ENCODE measurements around the gene MRPL14. TPM values are rescaled to one million over a fixed set of nuclear protein-coding genes. Genes with fewer than 3 reads are reported as not detected.

The MRPL14 gene
- total and polyA plus RNA-seq, 2 experiments from 2014 or later, result 62.6 to 191 TPM

GRCh38 chr6:44073612-44074438, 53.4 kb downstream of the MRPL14 start:
- Histone ChIP-seq H2AFZ (peak overlapping the region; percentile 80; the same call in 1 of the 2 replicates), H3K27ac (ENCODE audit: low read depth) (peak overlapping the region; percentile 84; the same call in 1 of the 2 replicates)

More at GRCh38 chr6:44073612-44074438, 53.4 kb downstream of the MRPL14 start:
- H3K4me2 ChIP-seq, result peak overlapping the region; percentile 97
- peak; percentile 53 for DNase-seq (ENCODE audit: low spot score)
- no peaks in the 10 kb centered on the region for H3K9me2 ChIP-seq (ENCODE audit: insufficient read depth)
- Mint-ChIP-seq H3K9me3 (no peaks in the 10 kb centered on the region), H3K36me3 (ENCODE audit: low read depth) (no peaks in the 10 kb centered on the region), H3K4me3 (peak overlapping the region; percentile 83), H3K4me1 (peaks cover 20% of the 10 kb centered on the region), H3K27ac (peak overlapping the region; percentile 81; the same call in 1 of the 2 replicates), H3K27me3 (ENCODE audit: insufficient read depth, low read depth, poor library complexity) (peaks cover 13% of the 10 kb centered on the region)
- no peaks in the 10 kb centered on the region for H3K36me3 ChIP-seq (ENCODE audit: insufficient read depth)
- peaks cover 27% of the 10 kb centered on the region for H3K4me1 ChIP-seq (ENCODE audit: insufficient read depth)
- peaks cover 6% of the 10 kb centered on the region for H3K27me3 ChIP-seq (ENCODE audit: insufficient read depth)
- ATAC-seq, result peak; percentile 15
- H4K20me1 ChIP-seq (replicated peaks; ENCODE audit: insufficient read depth), result no peaks in the 10 kb centered on the region
- TF ChIP-seq POLR2AphosphoS5 (IDR thresholded peaks at IDR 0.05; ENCODE audit: low read depth), result peak; percentile 12; the same call in 1 of the 2 replicates
- TF ChIP-seq EZH2phosphoT487 (IDR thresholded peaks at IDR 0.05; ENCODE audit: unreplicated experiment), result no peak
- TF ChIP-seq REST (IDR thresholded peaks at IDR 0.05; ENCODE audit: unreplicated experiment), result no peak
- 0 out of 4 replicates have a peak, but pooled peaks of 1 of the 2 experiments have one; percentile 3 for TF ChIP-seq CTCF (conservative IDR thresholded peaks at IDR 0.05; ENCODE audit: low read depth in 2 of 2)
- H3F3A ChIP-seq (replicated peaks; ENCODE audit: low read depth), result peaks cover 13% of the 10 kb centered on the region; the same call in 1 of the 2 replicates
- H3K4me3 ChIP-seq, result peak overlapping the region; percentile 73
- no peaks in the 10 kb centered on the region for H3K79me2 ChIP-seq (replicated peaks; ENCODE audit: insufficient read depth)

Measured in GM23338 (cell line).